Transverse colon (tissue), 4 donors: ENCODE results near the gene SLC35F3. TPM values are rescaled to one million over a fixed set of nuclear protein-coding genes. Genes with fewer than 3 reads are reported as not detected.

ENCODE experiments used
- DNase-seq: peaks from one replicate; pipeline ENCODE4 v3.0.0-alpha.2; 2019
- H3K27ac ChIP-seq, 4 donors: fragments of 200-600 bp; sonication (generic); 2 replicates each; pipeline ENCODE4 v1.5.1; 2016 to 2018; ENCODE audit warnings: inconsistent platforms in 4 of 4
- H3K27me3 ChIP-seq: fragments of 200-600 bp; sonication (generic); 2 replicates; pipeline ENCODE4 v1.5.1; 2017; ENCODE audit warnings: inconsistent platforms
- H3K36me3 ChIP-seq, 4 donors: fragments of 200-600 bp; sonication (generic); 2 replicates each; pipeline ENCODE4 v1.5.1; 2017 to 2019; ENCODE audit warnings: inconsistent platforms in 4 of 4
- H3K4me1 ChIP-seq, 4 donors: fragments of 200-600 bp; sonication (generic); 2 replicates each; pipeline ENCODE4 v1.5.1; 2017 to 2020; ENCODE audit warnings: inconsistent platforms in 4 of 4
- H3K4me3 ChIP-seq, 4 donors: fragments of 200-600 bp; sonication (generic); 1 replicate in 1 of 4; 2 replicates in 3 of 4; pipeline versions ENCODE4 v1.5.1 to v1.6.1; 2017 to 2019; ENCODE audit warnings: inconsistent platforms in 4 of 4
- H3K9me3 ChIP-seq, 2 donors: fragments of 200-600 bp; sonication (generic); 2 replicates each; pipeline ENCODE4 v1.5.1; 2017 to 2019; ENCODE audit warnings: inconsistent platforms in 2 of 2
- EP300 ChIP-seq: sonication (generic); formaldehyde crosslinking; IDR thresholded peaks from one replicate; pipeline ENCODE4 v1.6.1; 2017; ENCODE audit warnings: antibody characterized with exemption, low read depth
- POLR2A ChIP-seq: fragments of 450-650 bp; IDR thresholded peaks from one replicate; pipeline ENCODE4 v1.6.1; 2016; ENCODE audit warnings: antibody characterized with exemption, mild to moderate bottlenecking, moderate library complexity
- POLR2AphosphoS5 ChIP-seq, 3 donors: sonication (generic); formaldehyde crosslinking; IDR thresholded peaks; one replicate each; pipeline ENCODE4 v1.6.1; 2016; ENCODE audit warnings: antibody characterized with exemption in 3 of 3
- WGBS, 2 donors: methylation state at CpG; one replicate each; pipeline ENCODE4 v1.1.5; 2018; ENCODE audit warnings: low coverage in 1 of 2; 5-methylcytosine and 5-hydroxymethylcytosine counted together
- in situ Hi-C, 4 donors: fragments of 200-750 bp; cut with MboI; loops; one replicate each; pipeline versions ENCODE4 v1.15.0 to v1.15.1; 2017; ENCODE audit warnings: low sequenced_read_pairs in 3 of 4, low pct_ligation_motif_present in 1 of 4, low pct_unique_long_range_greater_than_20kb in 1 of 4
- intact Hi-C: fragments of 100-400 bp; cut with DNase I; formaldehyde crosslinking; loops from one replicate; pipeline ENCODE4 v1.15.1; 2023; ENCODE audit warnings: low total_unique reads
- total RNA-seq, 4 donors: library from RNA; depleted of rRNA; stranded (reverse); fragments of >200 nt; gene quantifications; one replicate each; pipeline ENCODE4 v1.1.0, GENCODE V29; 2016
- TF ChIP-seq, protein P1 (sequence below), 5 experiments: fragments of 200-600 bp in 3 of 5; fragments of 450-650 bp in 2 of 5; sonication (generic) in 3 of 5; IDR thresholded peaks; 1 replicate in 2 of 5; 2 replicates in 3 of 5; pipeline ENCODE4 v1.5.1; 2016 to 2017; ENCODE audit warnings: antibody characterized with exemption in 5 of 5, inconsistent platforms in 3 of 5, mild to moderate bottlenecking in 2 of 5, moderate library complexity in 1 of 5

The SLC35F3 gene
- total RNA-seq, 4 donors from 2014 or later, result not detected

DNA sequence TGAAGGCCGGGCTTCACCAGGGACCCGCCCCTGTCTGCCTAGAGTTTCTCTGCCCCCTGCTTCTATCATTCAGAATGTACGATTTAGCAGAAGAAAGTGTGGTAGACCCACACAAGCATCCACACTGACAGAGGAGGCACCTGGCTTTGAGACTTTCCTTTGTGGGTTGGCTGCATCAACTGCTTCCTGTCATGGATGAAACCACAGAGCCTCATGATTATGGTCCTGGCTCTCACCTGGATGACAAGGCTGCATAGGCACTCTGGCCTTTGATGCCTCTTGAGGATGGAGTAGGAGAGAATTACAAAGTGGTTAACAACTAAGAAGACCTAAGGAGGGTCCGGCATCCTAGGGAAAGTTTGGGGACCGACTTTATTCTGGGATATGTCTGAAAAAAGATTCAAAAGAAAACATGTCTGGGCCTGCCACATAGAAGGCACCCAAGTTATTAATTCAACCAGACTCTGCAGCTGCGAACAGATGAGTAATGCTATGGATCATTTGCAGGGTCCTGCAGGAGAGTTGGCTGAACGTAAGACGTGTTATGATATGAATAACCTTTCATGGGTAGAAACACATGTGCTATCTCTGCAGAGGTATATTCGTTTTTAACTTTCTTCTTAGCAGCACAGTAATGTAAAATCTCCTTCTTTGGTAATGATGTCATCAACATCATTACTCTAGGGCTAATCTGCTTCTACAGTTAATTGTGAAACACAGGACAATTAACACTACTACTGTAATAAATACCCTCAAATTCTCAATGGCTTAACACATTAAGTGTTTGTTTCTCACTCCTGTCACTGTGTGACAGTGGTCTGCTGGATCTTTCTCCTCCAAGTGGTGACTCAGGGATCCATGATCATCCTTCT, 136.2 kb downstream of the SLC35F3 start:
- Histone ChIP-seq H3K9me3 (no peaks in the 10 kb centered on the region), H3K36me3 (no peaks in the 10 kb centered on the region), H3K4me1 (no peaks in the 10 kb centered on the region), H3K4me3 (no peak overlapping the region), H3K27ac (no peak overlapping the region), H3K27me3 (no peaks in the 10 kb centered on the region)
- in situ Hi-C loops (no loop called here), intact Hi-C loops (loop anchor here (1.0 kb wide), 1 partner anchor 39 kb away; no protein-coding TSS in a partner anchor)
- DNase-seq, result no peak
- 73 to 74% methylated on average over 5 to 9 of the region's 9 CpGs for WGBS, 2 donors
- no peak for TF ChIP-seq POLR2AphosphoS5 (IDR thresholded peaks at IDR 0.05)
- TF ChIP-seq, protein P1, sequence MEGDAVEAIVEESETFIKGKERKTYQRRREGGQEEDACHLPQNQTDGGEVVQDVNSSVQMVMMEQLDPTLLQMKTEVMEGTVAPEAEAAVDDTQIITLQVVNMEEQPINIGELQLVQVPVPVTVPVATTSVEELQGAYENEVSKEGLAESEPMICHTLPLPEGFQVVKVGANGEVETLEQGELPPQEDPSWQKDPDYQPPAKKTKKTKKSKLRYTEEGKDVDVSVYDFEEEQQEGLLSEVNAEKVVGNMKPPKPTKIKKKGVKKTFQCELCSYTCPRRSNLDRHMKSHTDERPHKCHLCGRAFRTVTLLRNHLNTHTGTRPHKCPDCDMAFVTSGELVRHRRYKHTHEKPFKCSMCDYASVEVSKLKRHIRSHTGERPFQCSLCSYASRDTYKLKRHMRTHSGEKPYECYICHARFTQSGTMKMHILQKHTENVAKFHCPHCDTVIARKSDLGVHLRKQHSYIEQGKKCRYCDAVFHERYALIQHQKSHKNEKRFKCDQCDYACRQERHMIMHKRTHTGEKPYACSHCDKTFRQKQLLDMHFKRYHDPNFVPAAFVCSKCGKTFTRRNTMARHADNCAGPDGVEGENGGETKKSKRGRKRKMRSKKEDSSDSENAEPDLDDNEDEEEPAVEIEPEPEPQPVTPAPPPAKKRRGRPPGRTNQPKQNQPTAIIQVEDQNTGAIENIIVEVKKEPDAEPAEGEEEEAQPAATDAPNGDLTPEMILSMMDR (IDR thresholded peaks at IDR 0.05), result no peak

DNA sequence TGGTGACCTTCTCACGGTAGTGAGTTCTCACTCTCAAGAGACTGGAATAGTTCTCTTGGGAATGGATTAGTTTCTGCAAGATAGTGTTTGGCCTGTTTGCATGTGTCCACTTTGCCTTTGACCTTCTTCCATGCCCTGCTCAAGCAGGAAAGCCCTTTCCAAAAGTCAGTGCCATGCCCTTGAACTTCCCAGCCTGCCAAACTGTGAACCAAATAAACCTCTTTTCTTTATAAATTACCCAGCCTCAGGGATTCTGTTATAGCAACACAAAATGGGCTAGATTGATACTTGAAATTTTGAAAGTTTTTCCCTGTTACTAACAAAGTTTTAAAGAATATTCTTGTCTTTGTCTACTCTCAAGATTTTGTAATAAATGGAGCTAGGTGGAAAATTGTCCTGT, 139.6 kb downstream of the SLC35F3 start:
- no peaks in the 10 kb centered on the region for H3K4me1 ChIP-seq
- no peaks in the 10 kb centered on the region for H3K9me3 ChIP-seq
- 88% methylated on average over 1 of the region's 1 CpG; no CpG with 5 or more reads in 1 of the 2 donors for WGBS, 2 donors
- no peak overlapping the region for H3K4me3 ChIP-seq
- H3K27me3 ChIP-seq, result no peaks in the 10 kb centered on the region
- no peak overlapping the region for H3K27ac ChIP-seq
- in situ Hi-C loops (no loop called here), intact Hi-C loops (no loop called here)
- no peak for DNase-seq
- no peak for TF ChIP-seq POLR2AphosphoS5 (IDR thresholded peaks at IDR 0.05)
- no peak for TF ChIP-seq POLR2A
- TF ChIP-seq, protein P1 (IDR thresholded peaks at IDR 0.05), result no peak
- TF ChIP-seq EP300, result no peak
- no peaks in the 10 kb centered on the region for H3K36me3 ChIP-seq

DNA sequence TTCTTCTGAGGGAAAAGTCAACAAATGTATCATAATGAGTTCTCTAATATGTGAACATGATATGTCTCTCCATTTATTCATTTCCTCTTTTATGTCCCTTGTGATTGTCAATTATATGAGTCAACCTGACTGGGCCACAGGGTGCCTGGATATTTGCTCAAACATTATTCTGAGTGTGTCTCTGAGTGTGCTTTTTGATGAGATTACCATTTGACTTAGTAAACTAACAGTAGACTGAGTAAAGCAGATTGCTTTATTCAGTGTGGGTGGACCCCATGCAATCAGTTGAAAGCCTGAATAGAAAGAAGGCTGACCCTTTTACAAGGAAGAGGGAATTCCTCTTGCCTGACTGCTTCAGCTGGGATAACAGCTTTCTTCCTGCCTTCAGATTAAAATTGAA, 142.6 kb downstream of the SLC35F3 start:
- Histone ChIP-seq H3K27ac (no peak overlapping the region), H3K27me3 (no peaks in the 10 kb centered on the region), H3K36me3 (no peaks in the 10 kb centered on the region), H3K9me3 (no peaks in the 10 kb centered on the region), H3K4me1 (no peaks in the 10 kb centered on the region), H3K4me3 (no peak overlapping the region)
- DNase-seq, result no peak
- in situ Hi-C loops (no loop called here), intact Hi-C loops (no loop called here)
- TF ChIP-seq POLR2AphosphoS5 (IDR thresholded peaks at IDR 0.05), result no peak

DNA sequence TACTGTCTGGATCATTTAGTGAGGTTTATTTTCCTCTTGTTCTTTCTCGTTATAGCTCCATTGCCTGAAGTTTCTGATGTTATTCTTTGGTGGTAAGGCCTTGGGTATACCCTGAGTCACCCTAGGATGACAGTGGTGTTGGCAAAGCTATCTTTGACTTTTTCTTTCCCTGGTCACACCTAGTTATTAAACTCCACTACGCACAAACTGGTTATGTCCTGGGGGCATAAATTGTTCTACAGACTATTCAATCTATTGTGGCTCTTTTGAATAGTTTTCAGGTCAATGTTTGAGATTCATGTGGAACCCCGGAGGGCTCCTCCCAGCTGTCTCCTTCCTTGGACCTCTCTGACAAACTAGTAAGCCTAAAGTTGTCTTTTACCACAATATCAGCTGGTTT, 157.7 kb downstream of the SLC35F3 start:
- in situ Hi-C loops, result loop anchor here in 3 of 4 donors (5.0 to 25.0 kb wide), 4 partner anchors 625 to 757 kb away; no protein-coding TSS in a partner anchor
- WGBS, 2 donors, result 73 to 90% methylated on average over 2 to 3 of the region's 3 CpGs
- Histone ChIP-seq H3K27ac (no peak overlapping the region), H3K4me1 (no peaks in the 10 kb centered on the region), H3K4me3 (no peak overlapping the region), H3K27me3 (no peaks in the 10 kb centered on the region), H3K36me3 (no peaks in the 10 kb centered on the region), H3K9me3 (peaks cover 3% of the 10 kb centered on the region in 2 donors)
- intact Hi-C loops, result no loop called here
- no peak for DNase-seq
- TF ChIP-seq, protein P1 (IDR thresholded peaks at IDR 0.05), result no peak
- TF ChIP-seq POLR2A (no peak), POLR2AphosphoS5 (IDR thresholded peaks at IDR 0.05) (no peak), EP300 (no peak)
